OCI-LY7 (cell line): Measurements from ENCODE around the gene CYB5R3. TPM values are rescaled to one million over a fixed set of nuclear protein-coding genes. Genes with fewer than 3 reads are reported as not detected.

Experiments
- BruUV-seq: library from RNA; stranded (reverse); fragments of 400-500 nt; replicated peaks from 2 replicates; lab custom pipeline; 2021; lab: Mats Ljungman, UMichigan
- CTCF ChIA-PET: fragments of 300-600 bp; sonication (Branson Sonifier 250); formaldehyde crosslinking; loops from one replicate; lab custom pipeline; 2022; ENCODE audit warnings: antibody characterized with exemption; ENCODE audit not compliant: unreplicated experiment; lab: Charles Lee
- POLR2A ChIA-PET: fragments of 300-600 bp; sonication (Branson Sonifier 250); formaldehyde crosslinking; loops from one replicate; lab custom pipeline; 2022; ENCODE audit warnings: antibody characterized with exemption; lab: Charles Lee
- DNase-seq: peaks from one replicate; pipeline ENCODE4 v3.0.0-alpha.2; 2015; ENCODE audit warnings: low spot score
- H2AFZ ChIP-seq: fragments of 200-600 bp; sonication (generic), shearing (Covaris generic); 2 replicates; pipeline ENCODE4 v1.6.1; 2014; ENCODE audit warnings: mild to moderate bottlenecking, antibody characterized with exemption, low read length, moderate library complexity
- H3K27ac ChIP-seq: fragments of 200-600 bp; sonication (generic); 2 replicates; pipeline ENCODE4 v1.5.1; 2014; ENCODE audit warnings: mixed run types, low read depth, mild to moderate bottlenecking, moderate library complexity, low read length, inconsistent platforms; ENCODE audit not compliant: poor library complexity, severe bottlenecking
- H3K36me3 ChIP-seq: fragments of 200-600 bp; sonication (generic); 2 replicates; pipeline ENCODE4 v1.6.1; 2014; ENCODE audit warnings: mild to moderate bottlenecking, antibody characterized with exemption, low read length, moderate library complexity, mixed read lengths; ENCODE audit not compliant: insufficient read depth
- H3K4me1 ChIP-seq: fragments of 200-600 bp; sonication (generic); 2 replicates; pipeline ENCODE4 v1.5.1; 2014; ENCODE audit warnings: mild to moderate bottlenecking, low read length; ENCODE audit not compliant: insufficient read depth, poor library complexity, severe bottlenecking
- H3K4me2 ChIP-seq: fragments of 200-600 bp; sonication (generic); 2 replicates; pipeline ENCODE4 v1.6.1; 2014; ENCODE audit warnings: mild to moderate bottlenecking, low read length
- H3K4me3 ChIP-seq: fragments of 200-600 bp; sonication (generic); 2 replicates; pipeline ENCODE4 v1.5.1; 2014; ENCODE audit warnings: mild to moderate bottlenecking, low read depth, low read length; ENCODE audit not compliant: poor library complexity, severe bottlenecking
- H3K79me2 ChIP-seq: fragments of 200-600 bp; sonication (generic); 2 replicates; pipeline ENCODE4 v1.6.1; 2016; ENCODE audit warnings: low read depth, mild to moderate bottlenecking, low read length, moderate library complexity, mixed read lengths; ENCODE audit not compliant: insufficient read depth
- H3K9me2 ChIP-seq: fragments of 200-600 bp; sonication (generic); 2 replicates; pipeline ENCODE4 v1.6.1; 2016; ENCODE audit warnings: mild to moderate bottlenecking, low read length, mixed read lengths; ENCODE audit not compliant: insufficient read depth
- H3K9me3 ChIP-seq: fragments of 200-600 bp; sonication (generic); 2 replicates; pipeline ENCODE4 v1.6.1; 2014; ENCODE audit warnings: mild to moderate bottlenecking, mixed run types, low read length, mixed read lengths
- H4K20me1 ChIP-seq: fragments of 200-600 bp; sonication (generic); 2 replicates; pipeline ENCODE4 v1.6.1; 2014; ENCODE audit warnings: mild to moderate bottlenecking, antibody characterized with exemption, low read length, moderate library complexity, mixed read lengths; ENCODE audit not compliant: insufficient read depth
- EZH2phosphoT487 ChIP-seq: fragments of 200-600 bp; sonication (generic); IDR thresholded peaks from 2 replicates; pipeline ENCODE4 v1.6.1; 2018; ENCODE audit warnings: low read depth, borderline replicate concordance, mild to moderate bottlenecking, mixed run types, antibody characterized with exemption, low read length, moderate library complexity, mixed read lengths
- intact Hi-C: fragments of 100-400 bp; cut with micrococcal nuclease; formaldehyde crosslinking; loops from one replicate; pipeline ENCODE4 v1.10.0; 2022; ENCODE audit not compliant: unreplicated experiment
- total RNA-seq, 2 experiments: library from RNA; depleted of rRNA in 1 of 2; stranded (reverse); fragments of >200 nt in 1 of 2; shearing (Covaris generic) in 1 of 2; gene quantifications; 2 replicates each; pipeline ENCODE4 v1.2.3, GENCODE V29; 2014 to 2022
- TF ChIP-seq, protein P1 (sequence below): fragments of 200-600 bp; sonication (generic); conservative IDR thresholded peaks from 2 replicates; pipeline ENCODE4 v1.5.1; 2014; ENCODE audit warnings: mild to moderate bottlenecking, antibody characterized with exemption, low read length, moderate library complexity, mixed read lengths

Gene CYB5R3
- total RNA-seq, 2 experiments from 2014 or later = 38.0 to 68.9 TPM

DNA sequence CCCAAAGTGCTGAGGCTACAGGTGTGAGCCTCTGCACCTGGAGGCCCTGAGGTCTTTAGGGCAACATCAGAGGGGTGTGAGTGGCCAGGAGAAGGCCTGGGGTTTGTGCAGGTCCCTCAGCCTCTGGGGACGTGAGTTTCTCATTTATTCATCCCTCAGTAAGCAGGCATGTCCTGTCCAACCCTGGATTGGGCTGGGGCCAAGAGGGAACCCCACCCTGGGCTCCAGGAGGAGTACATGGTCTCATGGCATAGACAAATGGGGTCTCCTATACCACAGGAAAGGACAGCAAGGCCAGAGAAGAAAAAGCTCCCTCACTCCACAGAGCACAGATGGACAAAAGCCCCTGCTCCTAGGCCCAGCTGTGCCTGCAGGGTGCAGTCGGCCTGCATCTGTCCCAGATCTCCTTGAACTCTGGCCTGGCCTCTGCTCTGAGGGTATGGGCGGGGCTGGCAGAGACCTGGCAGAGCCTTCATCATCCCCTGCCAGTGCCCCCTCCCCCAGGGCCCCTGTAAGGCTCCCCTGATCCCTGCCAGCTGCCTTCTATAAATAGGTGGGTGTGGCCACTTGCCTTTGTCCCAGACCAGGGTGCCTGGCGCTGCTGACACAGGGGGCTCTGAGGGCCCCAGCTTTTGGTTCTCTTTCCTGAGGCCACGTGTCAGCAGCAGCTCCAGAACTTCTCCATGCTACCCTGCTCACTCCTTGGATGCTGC lies 36.9 kb upstream of the CYB5R3 start:
- Histone ChIP-seq H3K4me3 (no peak overlapping the region), H3K79me2 (peaks cover 3% of the 10 kb centered on the region; the same call in 1 of the 2 replicates), H3K9me2 (no peaks in the 10 kb centered on the region), H3K4me1 (peaks cover 14% of the 10 kb centered on the region), H3K27ac (no peak overlapping the region), H3K4me2 (no peak overlapping the region), H3K36me3 (peaks cover 30% of the 10 kb centered on the region), H3K9me3 (no peaks in the 10 kb centered on the region), H2AFZ (no peak overlapping the region), H4K20me1 (no peaks in the 10 kb centered on the region)
- DNase-seq = no peak
- intact Hi-C loops = no loop called here
- no TSS peak for BruUV-seq
- ChIA-PET CTCF (no interaction called here), POLR2A (interaction anchor here (0.5 kb wide), 1 partner anchor 106 kb away, joined by 4 read pairs; no protein-coding TSS in a partner anchor)
- no peak for TF ChIP-seq EZH2phosphoT487
- TF ChIP-seq, protein P1, sequence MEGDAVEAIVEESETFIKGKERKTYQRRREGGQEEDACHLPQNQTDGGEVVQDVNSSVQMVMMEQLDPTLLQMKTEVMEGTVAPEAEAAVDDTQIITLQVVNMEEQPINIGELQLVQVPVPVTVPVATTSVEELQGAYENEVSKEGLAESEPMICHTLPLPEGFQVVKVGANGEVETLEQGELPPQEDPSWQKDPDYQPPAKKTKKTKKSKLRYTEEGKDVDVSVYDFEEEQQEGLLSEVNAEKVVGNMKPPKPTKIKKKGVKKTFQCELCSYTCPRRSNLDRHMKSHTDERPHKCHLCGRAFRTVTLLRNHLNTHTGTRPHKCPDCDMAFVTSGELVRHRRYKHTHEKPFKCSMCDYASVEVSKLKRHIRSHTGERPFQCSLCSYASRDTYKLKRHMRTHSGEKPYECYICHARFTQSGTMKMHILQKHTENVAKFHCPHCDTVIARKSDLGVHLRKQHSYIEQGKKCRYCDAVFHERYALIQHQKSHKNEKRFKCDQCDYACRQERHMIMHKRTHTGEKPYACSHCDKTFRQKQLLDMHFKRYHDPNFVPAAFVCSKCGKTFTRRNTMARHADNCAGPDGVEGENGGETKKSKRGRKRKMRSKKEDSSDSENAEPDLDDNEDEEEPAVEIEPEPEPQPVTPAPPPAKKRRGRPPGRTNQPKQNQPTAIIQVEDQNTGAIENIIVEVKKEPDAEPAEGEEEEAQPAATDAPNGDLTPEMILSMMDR = no peak

DNA sequence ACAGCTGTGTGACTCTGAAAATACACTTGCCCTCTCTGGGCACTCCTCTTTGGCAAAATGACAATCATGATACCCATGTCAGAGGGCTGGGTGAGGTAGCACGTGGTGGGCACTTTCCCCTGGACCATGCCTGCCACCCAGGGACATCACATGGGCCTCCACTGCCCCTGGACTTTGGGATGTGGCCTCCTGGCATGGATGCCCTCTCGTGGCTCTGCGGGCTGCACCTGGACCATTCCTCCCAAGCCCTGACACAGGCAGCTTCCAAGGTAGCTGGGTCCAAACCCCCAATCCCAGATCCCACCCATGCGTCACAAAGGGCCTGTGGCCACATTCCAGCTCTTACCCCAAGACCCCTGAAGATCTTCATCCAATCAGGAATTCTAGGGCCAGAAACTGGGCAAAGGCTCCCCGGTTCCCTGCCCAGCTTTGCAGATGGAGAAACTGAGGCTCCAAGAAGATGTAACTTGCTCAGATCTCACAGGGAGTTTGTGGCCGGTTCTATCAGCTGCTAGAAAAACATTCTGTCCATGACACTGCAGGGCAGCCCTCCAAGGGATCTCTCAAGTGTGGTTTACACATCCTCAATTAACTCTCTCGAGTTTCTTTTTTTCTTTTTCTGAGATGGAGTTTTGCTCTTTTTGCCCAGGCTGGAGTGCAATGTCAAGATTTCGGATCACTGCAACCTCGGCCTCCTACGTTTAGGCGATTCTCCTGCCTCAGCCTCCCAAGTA lies 35.4 kb upstream of the CYB5R3 start:
- Histone ChIP-seq H3K4me1 (peaks cover 11% of the 10 kb centered on the region), H3K36me3 (peaks cover 17% of the 10 kb centered on the region), H3K4me3 (no peak overlapping the region), H3K9me2 (no peaks in the 10 kb centered on the region), H3K4me2 (no peak overlapping the region), H4K20me1 (no peaks in the 10 kb centered on the region), H3K9me3 (no peaks in the 10 kb centered on the region), H3K79me2 (no peaks in the 10 kb centered on the region), H3K27ac (no peak overlapping the region), H2AFZ (no peak overlapping the region)
- POLR2A ChIA-PET = no interaction called here
- TF ChIP-seq, protein P1 = no peak
- no peak for TF ChIP-seq EZH2phosphoT487
- DNase-seq = no peak
- no TSS peak for BruUV-seq
- intact Hi-C loops = no loop called here
- CTCF ChIA-PET = no interaction called here
